Hypothalamus (tissue), 51 donors: ENCODE measurements around the gene P2RY12.
"Not testable (repeated sequence)": the region's sequence is repeated elsewhere in the genome, so short reads cannot be mapped to it uniquely, and the experiment has no call there.

Experiments
- DNase-seq, 51 donors: peaks; one replicate each; lab custom pipeline; 2025; lab: John Stamatoyannopoulos, UW

Gene P2RY12

DNA sequence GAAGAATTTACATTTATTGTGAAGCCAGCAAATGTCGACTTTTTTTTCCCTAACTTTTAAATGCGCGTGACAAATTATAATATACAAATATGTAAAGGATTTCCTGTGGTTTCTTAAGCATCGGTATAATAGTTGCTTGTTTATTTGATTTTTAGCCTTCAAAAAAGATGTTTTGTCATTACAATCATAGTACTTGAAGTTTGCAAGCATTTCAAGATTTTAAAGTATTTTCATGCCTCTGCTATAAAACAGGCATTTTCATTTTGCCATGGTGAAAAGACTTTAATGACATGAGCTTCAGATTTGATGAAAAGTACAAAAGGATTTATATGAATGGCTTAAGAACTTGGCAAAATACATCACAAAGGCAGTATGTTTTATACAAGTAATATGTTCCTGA lies 9.4 kb upstream of the P2RY12 start:
- DNase-seq = no peak

DNA sequence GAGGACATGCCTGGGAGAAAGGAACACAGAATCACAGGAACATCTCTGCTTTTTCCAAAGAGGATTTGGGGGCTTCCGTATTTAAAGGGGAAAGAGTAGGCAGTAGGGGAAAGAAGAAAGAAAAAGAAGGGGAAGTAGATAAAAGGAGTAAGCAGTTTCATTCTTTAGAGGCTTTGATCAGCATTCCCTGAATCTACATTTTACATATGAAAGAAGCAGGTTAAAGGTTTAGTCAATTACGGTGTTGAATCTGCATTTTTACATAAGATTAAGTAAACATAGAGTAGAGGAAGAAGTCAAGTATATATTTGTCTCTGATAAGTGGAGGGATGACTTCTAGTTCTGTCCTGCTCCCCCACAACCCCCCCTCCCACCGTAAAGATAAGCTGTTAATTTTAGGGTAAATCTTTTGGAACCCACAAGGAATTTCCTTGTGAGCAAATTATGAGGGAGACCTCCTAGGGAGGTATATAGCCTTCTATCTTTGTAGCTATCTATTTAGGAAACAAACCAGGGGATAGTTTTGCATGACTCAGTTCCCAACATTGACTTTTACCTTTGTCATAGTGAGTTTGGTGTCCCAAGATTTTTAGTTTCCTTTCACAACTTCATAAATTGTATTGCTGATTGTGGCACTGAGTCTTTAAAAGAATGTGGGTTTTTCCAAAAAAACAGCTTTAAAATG lies 8.7 kb upstream of the P2RY12 start:
- no peak for DNase-seq

DNA sequence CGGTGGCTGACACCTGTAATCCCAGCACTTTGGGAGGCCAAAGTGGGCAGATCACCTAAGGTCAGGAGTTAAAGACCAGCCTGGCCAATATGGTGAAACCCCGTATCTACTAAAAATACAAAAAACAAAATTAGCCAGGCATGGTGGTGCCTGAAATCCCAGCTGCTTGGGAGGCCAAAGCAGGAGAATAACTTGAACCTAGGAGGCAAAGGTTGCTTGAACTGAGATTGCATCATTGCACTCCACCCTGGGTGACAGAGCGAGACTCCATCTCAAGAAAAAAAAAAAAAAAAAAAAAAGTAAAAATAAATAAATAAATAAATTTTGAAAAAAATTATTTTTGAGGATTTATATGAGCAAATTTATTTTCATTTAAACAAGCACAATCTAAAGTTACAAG lies 7.6 kb upstream of the P2RY12 start:
- not testable (repeated sequence) for DNase-seq

DNA sequence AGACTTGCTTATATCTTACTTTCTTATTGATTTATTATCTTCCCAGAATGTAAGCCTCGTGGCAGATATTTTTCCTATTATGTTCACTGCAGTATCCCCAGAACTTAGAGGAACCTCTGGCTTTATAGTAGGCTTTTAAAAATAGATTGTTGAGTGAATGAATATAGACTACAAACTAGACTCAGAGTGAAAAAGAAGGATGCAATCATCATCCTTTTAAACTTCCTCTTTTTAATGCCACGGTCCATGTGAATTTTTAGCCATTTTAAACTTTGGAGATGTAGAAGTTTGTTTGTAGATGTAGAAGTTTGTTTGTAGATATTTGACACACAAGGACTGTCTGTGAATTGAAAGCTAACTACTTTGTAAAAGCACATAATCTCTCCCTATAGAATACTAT lies 7.2 kb upstream of the P2RY12 start:
- DNase-seq = no peak

DNA sequence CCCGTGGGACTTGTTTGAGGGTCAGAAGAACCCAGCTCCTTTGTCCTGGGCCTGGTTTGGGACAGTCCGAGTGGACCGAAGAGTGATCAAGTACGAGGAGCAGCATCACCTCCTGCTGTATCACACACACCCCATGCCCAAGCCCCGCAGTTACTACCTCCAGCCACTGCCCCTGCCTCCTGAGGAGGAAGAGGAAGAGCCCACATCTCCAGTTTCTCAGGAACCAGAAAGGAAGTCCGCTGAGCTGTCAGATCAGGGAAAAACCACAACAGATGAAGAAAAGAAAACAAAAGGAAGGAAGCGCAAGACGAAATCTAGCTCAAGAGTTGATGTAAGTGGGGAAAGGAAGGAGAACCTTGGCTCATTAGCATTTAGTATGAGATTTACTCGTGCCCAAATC lies 3.3 kb upstream of the P2RY12 start:
- no peak for DNase-seq

DNA sequence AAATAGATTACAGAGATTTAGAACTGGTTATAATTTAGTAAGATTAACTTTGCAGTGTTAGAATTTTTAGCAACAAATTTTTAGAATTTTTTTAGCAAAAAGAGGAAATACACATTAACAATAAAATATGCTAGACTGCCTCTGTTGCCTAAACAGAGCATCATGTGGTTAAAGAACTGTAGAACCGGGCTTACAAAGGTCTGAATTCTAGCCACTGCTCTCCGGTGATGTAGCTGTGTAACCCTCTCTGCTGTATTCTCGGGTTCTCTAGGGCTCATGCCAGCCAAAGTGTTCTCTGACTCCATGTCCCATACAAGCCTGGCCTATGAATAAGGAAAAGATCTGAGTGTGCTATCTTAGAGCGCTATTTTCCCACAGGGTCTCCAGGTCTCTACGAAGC lies 2.9 kb upstream of the P2RY12 start:
- no peak for DNase-seq

DNA sequence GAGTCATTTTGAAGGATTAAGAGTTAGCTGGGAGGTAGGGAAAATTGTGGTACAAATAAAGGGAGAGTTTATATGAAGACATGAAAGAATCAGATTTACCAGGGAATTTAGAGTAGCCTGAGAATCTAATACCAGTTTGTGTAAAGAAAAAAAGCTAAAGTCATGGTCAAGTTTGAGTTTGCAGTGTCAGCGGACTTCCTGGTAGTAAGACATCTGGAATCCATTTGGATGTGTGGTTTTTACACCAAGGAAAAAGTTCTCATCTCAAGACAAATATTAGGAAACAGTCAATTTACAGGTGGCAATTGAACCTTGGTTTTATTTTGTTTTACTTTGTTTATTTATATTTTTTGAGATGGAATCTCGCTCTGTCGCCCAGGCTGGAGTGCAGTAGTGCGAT lies 1.5 kb upstream of the P2RY12 start:
- DNase-seq = no peak

DNA sequence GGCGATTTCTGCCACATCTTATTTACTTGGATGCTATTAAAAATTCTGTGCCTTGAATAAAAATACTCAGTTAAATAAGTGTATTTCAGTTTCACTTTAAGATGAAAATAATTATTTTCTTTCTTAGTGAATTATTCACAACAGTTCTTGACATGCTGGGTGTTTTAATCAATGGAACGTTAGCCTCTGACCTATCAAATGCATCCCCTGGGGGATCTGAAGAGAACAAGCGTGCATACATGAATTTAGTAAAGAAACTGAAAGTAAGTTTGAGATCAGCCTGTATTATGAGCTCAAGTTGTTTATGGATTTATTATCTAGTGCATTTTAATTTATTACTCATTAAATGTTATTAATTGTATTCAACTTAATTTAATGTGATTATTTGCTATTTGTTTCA lies 597 bp downstream of the P2RY12 start:
- no peak for DNase-seq

DNA sequence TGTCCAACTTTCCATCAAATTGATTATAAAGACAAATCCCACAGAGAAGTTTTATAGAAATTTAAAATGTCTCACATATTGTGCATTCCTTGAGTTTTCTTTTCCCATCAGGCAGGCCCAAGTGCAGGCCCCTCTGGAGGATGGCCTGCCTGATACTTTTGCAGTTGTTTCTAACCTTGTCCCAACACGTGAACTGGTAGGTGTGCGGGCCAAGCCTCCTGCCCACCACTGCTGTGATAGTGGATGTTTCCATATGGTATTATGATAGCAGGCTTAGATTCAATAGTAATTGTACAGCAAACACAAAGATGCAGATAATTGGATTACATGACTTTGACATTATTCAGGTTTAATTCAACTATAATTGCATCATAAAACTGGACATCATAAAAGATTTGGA lies 1.4 kb downstream of the P2RY12 start:
- no peak for DNase-seq

DNA sequence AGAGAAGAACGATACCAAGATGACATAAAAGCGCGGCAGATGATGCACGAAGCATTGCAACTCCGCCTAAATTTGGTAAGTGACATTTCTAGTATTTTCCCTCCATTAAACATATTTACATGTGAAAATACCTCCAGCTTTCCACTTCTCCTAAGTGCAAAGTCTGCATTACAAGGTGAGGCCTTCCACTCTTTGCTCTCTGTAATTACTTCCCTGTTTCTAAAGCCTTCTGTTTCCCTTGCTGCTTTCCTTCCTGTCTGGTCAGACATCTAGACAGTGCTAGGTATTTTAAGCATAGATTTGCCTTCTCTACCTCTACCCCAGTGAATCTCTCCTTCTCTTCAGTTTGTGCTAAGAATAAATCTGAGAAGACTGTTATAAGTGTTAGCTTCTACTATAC lies 1.9 kb downstream of the P2RY12 start:
- peak in 1 of 51 donors; percentile 9 for DNase-seq

DNA sequence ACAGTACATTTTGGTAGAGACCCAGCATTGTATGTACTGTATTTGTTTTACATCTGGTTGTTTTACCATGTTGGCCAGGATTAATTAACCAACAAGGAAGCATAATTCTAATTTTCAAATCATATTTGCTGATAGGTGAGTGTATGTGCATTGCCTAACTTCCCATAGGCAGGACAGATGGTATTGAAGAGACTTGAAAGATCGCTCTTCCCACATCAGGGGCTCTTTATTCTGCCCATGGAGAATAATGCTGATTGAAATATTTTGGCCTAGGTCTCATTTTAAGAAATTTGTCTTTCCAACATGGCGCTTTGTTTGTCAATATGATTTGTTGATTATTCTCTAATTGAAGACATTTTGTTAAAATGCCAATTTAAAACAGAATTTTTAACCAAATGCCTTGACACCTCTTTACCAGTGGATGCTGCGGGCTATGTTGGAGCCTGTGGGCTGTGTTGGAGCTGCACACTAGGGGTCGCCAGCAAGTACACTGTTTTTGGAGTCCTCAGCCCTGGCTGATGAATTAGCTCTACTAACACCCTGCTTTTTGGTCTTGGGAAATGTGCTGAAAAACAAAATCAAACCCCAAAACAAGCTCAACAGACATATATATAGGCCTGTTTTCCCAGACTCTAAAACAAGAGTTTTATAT lies 5.3 kb downstream of the P2RY12 start:
- peak in 12 of 51 donors; percentile 3 to 34 (median 20) for DNase-seq

DNA sequence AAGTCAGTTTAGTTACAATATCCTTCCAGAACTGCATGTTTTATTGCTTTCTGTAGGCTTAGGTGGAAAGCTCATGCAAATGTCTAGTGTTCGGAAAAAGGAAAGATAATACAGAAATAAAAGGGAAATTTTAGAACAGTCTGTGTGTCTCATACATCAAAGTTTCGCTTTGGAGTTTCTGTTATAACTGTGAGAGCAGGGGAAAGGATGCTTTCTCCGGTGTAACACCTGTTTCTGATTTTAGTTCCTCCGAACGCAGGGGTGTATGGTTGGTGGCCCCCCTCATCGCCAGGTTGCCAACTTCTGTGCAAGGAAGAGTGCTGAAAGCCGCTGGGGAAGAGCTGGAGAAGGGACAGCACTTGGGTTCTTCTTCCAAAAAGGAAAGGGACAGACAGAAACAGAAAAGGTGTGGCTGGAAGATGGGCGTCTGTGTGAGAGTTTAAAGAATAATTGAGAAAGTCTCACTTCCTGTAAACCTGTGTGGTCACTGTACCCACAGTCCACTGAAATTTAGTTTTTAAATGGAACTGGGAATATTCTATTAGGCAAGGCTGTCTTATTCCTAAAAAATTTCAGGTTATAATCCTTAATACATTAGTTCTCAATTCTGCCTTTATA lies 6.7 kb downstream of the P2RY12 start:
- no peak for DNase-seq

DNA sequence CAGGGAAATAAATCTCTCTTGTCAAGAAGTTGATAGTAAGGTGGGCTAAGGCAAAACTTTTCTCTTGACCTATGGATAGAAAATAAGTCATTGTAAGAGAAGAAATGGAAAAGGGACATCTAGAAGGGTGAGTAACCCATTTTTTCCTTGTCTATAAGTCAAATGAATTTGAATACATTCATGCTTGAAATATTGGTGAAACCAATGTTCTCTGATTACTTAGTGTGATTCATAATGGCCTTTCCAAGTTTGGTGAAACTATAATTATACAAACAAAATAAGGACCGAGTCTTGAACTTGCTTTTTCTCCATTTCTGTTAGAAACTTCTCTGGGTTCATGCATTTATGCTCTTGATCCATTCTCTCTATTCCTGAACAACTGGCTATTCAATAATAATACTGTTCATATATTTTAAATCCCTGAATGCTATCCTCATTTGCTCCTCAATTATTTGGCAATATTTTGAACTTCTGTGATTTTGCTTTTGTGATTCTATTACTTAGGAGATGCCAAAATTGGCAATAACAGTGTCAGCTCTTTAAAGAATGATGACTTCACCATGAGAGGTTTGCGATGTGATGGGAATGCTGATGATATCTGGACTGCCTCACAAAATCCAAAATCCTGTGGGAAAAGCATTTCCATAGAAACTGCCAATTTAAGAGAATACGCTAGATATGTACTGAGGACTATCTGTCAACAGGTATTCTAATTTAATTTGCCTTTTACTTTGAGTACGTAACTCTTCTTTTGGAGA lies 12.3 kb downstream of the P2RY12 start:
- no peak for DNase-seq

DNA sequence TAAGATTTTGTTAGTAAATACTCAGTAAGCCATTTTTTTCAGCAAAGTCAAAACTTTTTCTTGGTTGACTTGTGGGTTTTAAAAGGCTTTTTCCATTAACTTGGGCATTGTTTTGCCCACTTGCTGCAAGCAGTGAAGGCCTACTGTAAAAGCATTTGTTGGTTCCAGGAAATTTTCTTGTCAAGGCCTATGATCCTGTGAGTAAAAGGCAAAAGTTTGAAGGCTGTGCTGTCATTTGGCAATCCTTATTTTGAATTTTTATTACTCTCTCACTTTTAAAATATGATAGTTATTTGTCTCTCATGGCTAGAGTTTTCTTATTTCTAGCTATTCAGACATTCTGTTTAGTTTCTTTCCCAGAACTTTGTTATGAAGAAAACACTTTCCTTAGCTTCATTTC lies 13.0 kb downstream of the P2RY12 start:
- DNase-seq = no peak

DNA sequence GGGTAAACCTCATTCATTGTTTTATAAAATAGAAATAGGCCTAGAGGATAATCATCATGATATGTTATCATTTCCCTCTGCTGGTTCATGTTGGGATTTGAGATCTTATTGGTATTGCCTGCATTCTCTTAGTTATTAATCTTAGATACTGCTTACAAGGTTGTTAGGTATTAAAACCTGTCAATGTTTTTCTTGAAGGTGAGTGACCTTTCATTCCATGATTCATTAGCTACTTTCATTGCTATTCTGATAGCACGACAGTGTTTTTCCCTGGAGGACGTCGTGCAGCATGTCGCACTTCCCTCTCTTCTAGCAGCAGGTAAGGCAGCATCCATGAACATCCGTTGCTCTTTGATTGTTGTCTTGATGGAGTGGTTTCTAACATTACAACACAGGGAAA lies 17.1 kb downstream of the P2RY12 start:
- no peak for DNase-seq

DNA sequence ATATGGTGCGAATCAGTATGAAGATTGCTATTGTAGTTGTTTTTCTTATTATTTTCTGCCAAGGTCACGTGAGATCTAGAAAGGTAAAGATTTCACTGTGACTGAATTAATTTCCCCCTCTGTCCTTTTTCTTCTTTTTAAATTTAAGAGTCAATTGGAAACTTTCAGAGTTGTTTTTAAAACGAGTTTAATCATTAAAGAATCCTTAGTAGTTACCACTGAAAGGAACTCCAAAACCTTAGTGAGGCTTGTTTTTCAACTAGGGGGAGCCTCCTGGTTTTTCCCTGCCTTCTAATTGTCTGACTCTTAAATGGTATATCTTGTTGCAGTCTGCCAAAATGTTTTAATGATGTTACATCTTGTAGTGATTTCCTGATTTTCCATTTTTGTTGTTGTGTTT lies 17.6 kb downstream of the P2RY12 start:
- DNase-seq = no peak

DNA sequence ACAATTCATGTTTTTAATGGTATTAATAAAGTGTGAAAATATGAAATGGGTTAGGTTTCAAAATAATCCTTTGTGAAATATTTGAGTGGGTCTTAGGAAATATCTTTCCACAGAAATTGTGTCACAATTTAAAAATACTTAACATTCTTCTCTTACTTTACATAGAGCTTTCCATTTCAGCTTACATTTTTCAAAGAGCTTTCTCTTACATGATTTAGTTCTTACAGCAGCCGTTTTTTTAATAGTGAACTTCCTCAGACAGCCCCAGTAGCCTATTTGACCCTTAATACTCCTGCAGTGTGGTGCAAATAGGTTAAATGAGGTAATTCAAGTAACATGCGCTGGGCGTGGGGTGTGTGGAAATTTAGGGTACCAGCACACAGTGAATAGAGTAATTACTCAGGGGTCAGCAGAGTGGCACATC lies 21.8 kb downstream of the P2RY12 start:
- no peak for DNase-seq

DNA sequence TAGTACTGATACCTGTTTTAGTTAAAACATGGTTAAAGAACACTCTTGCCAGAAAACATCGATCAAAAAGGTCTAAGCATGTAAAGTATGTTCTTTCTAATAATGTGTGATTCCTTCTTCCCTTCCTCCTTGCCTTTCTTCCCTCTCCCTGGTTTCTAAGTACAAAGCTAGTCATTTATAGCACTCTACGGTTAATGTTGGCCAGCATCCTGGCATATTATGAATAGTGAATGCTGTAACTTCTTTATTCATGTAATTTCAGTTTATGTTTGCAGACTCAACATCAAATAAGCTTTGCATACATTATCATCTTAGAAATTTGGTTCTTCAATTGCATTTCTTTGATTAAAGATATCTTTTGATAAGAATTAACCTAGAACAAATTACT lies 27.1 kb downstream of the P2RY12 start:
- no peak for DNase-seq

DNA sequence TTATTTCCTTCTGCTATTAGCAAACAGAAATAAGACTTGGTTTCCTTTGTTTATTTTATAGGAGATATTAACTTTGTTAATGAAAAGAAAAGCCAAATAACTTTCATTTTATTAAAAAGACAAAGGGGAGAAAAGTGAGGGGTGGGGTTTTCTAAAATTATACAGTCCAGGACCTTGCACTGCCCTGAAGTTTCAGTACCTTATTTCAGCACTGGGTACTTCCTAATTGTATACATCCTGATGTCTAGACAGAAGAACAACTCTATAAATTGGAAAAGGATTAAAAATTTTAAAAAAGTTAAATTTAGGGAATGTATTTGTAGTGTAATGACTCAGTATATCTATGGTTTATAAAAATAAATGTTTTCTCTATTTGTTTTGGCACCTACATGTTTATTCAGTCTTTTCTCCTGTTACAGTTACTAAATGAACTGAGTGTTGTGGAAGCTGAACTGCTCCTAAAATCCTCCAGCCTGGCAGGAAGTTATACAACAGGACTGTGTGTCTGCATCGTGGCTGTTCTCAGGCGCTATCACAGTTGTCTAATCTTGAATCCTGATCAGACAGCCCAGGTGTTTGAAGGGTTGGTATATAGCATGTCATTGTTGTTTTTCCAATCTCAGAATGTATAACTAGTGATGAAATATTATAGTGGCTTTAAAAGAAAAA lies 27.6 kb downstream of the P2RY12 start:
- peak in 5 of 51 donors; percentile 1 to 19 (median 4) for DNase-seq

DNA sequence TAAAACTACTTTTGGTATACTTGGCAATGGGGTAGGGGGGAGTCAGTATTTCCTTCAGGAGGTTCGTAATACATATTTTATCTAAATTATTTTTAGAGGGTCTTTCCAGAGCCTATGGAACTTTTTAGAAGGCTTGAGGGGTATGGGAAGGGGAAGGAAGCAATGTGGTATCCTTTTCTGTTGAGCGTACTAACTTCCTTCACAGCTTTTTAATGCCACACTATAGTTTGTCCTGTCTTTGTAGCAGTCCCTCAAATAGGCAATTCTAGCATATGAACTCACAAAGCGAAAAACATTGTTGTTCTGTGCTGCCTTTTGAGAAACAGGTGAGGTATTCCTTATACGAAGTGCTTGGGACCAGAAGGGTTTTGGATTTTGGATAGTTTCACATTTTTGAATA lies 32.9 kb downstream of the P2RY12 start:
- DNase-seq = peak in 1 of 51 donors; percentile 43

DNA sequence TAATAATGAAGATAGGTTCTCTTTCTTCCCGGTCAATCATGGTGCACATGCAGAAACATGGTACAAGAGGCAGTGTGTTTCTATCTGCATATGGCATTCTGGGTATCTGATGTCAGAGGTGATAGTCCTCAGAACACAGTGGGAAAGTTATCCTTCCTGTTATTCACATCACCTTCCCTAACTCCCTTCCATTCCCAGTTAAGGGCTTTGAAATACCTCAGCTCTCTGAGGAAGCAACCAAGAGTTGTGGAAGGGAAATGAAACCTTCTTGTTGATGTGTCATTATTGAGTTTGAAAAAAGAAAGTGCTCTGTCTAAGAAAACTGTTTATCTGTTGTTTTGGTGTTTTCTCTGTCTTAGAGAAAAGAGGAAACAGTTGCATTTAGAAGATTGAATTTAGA lies 33.3 kb downstream of the P2RY12 start:
- DNase-seq = no peak
